SIG-M5 treated with dmso at 0.1 percent for 504 hours (cell line): ENCODE data around the gene CDK17.
"Not testable (repeated sequence)": the region's sequence is repeated elsewhere in the genome, so short reads cannot be mapped to it uniquely, and the experiment has no call there.

Experiments used
- DNase-seq: peaks from one replicate; lab custom pipeline; 2025; ENCODE audit not compliant: unreplicated experiment; lab: John Stamatoyannopoulos, UW

CDK17 gene

GRCh38 chr12:96395236-96395635 is 5.0 kb downstream of the CDK17 start:
- no peak for DNase-seq

- DNase-seq, result not testable (repeated sequence)
These were observed 7.0 kb downstream of the CDK17 start for GRCh38 chr12:96393229-96393628.

- no peak for DNase-seq
These were observed 7.8 kb downstream of the CDK17 start for GRCh38 chr12:96392397-96392796.

- DNase-seq, result no peak
These were observed 12.3 kb downstream of the CDK17 start for GRCh38 chr12:96387981-96388380.

- peak; percentile 19 for DNase-seq
These were observed 13.4 kb downstream of the CDK17 start for GRCh38 chr12:96386794-96387193.

- no peak for DNase-seq
These were observed 16.2 kb downstream of the CDK17 start for GRCh38 chr12:96383991-96384390.

GRCh38 chr12:96383371-96383770 is 16.9 kb downstream of the CDK17 start:
- no peak for DNase-seq

GRCh38 chr12:96379743-96380142 is 20.5 kb downstream of the CDK17 start:
- not testable (repeated sequence) for DNase-seq

GRCh38 chr12:96378319-96378718 is 21.9 kb downstream of the CDK17 start:
- DNase-seq, result no peak

- DNase-seq, result no peak
These were observed 23.4 kb downstream of the CDK17 start for GRCh38 chr12:96376865-96377264.

- DNase-seq, result no peak
These were observed 24.2 kb downstream of the CDK17 start for GRCh38 chr12:96375841-96376604.

- DNase-seq, result no peak
These were observed 25.1 kb downstream of the CDK17 start for GRCh38 chr12:96375170-96375569.

- no peak for DNase-seq
These were observed 28.2 kb downstream of the CDK17 start for GRCh38 chr12:96371790-96372699.

- no peak for DNase-seq
These were observed 29.0 kb downstream of the CDK17 start for GRCh38 chr12:96371138-96371789.

- DNase-seq, result no peak
These were observed 31.6 kb downstream of the CDK17 start for GRCh38 chr12:96368687-96369086.

GRCh38 chr12:96368233-96368632 is 32.0 kb downstream of the CDK17 start:
- DNase-seq, result no peak

GRCh38 chr12:96366381-96366654 is 33.9 kb downstream of the CDK17 start:
- DNase-seq, result no peak

- no peak for DNase-seq
These were observed 34.4 kb downstream of the CDK17 start for GRCh38 chr12:96365604-96366380.

- no peak for DNase-seq
These were observed 36.0 kb downstream of the CDK17 start for GRCh38 chr12:96364092-96364700.

- DNase-seq, result no peak
These were observed 39.2 kb downstream of the CDK17 start for GRCh38 chr12:96361074-96361473.

- DNase-seq, result no peak
These were observed 39.7 kb downstream of the CDK17 start for GRCh38 chr12:96360550-96360949.
